ENCODE results near the gene TCEA3. TPM values are rescaled to one million over a fixed set of nuclear protein-coding genes. Genes with fewer than 3 reads are reported as not detected.
"Not testable (repeated sequence)": the region's sequence is repeated elsewhere in the genome, so short reads cannot be mapped to it uniquely, and the experiment has no call there.

The TCEA3 gene
- total RNA-seq, 1 experiment from 2014 or later, result 0.37 TPM

- TF ChIP-seq ARID4B (CRISPR knock-in tag; IDR thresholded peaks at IDR 0.05; ENCODE audit: borderline replicate concordance), result no peak
- TF ChIP-seq NR2C2 (CRISPR knock-in tag; IDR thresholded peaks at IDR 0.05), result no peak
- TF ChIP-seq MLX (CRISPR knock-in tag; IDR thresholded peaks at IDR 0.05), result no peak
- no peak for TF ChIP-seq EMX1 (CRISPR knock-in tag; IDR thresholded peaks at IDR 0.05)
- no peak for TF ChIP-seq ATF3 (CRISPR knock-in tag; conservative IDR thresholded peaks at IDR 0.05)
- no peak for TF ChIP-seq ATF6 (CRISPR knock-in tag; IDR thresholded peaks at IDR 0.05)
- TF ChIP-seq OVOL2 (CRISPR knock-in tag; IDR thresholded peaks at IDR 0.05; ENCODE audit: borderline replicate concordance), result no peak
- no peak for TF ChIP-seq FOXP4 (CRISPR knock-in tag; IDR thresholded peaks at IDR 0.05)
Observed at GRCh38 chr1:23380719-23381118, 43.8 kb downstream of the TCEA3 start (continued).

- H3K4me3 Mint-ChIP-seq; H3K27me3 Mint-ChIP-seq (ENCODE audit: low read depth); POLR2A ChIA-PET; CTCF ChIA-PET; DNase-seq (ENCODE audit: low spot score); H3K9me3 Mint-ChIP-seq; H3K27ac Mint-ChIP-seq; ATAC-seq; H3K36me3 Mint-ChIP-seq; H3K4me1 Mint-ChIP-seq: not testable (repeated sequence)
Observed at GRCh38 chr1:23380236-23380635, 44.3 kb downstream of the TCEA3 start.

GRCh38 chr1:23376890-23377811 lies 47.4 kb downstream of the TCEA3 start:
- ChIA-PET CTCF (interaction anchor here (0.6 kb wide), 1 partner anchor 283 kb away, joined by 3 read pairs; no protein-coding TSS in a partner anchor), POLR2A (no interaction called here)
- no peak overlapping the region for H3K27ac Mint-ChIP-seq
- peaks cover 16% of the 10 kb centered on the region for H3K4me1 Mint-ChIP-seq
- no peak for DNase-seq (ENCODE audit: low spot score)
- H3K27me3 Mint-ChIP-seq (ENCODE audit: low read depth), result no peaks in the 10 kb centered on the region; the same call in 1 of the 2 replicates
- no peak overlapping the region for H3K4me3 Mint-ChIP-seq
- no peaks in the 10 kb centered on the region for H3K9me3 Mint-ChIP-seq
- no peaks in the 10 kb centered on the region for H3K36me3 Mint-ChIP-seq
- no peak for TF ChIP-seq KAT7 (CRISPR knock-in tag; IDR thresholded peaks at IDR 0.05; ENCODE audit: borderline replicate concordance)
- no peak for TF ChIP-seq ATF3 (CRISPR knock-in tag; conservative IDR thresholded peaks at IDR 0.05)
- no peak for TF ChIP-seq MXD4 (CRISPR knock-in tag; IDR thresholded peaks at IDR 0.05; ENCODE audit: borderline replicate concordance)
- TF ChIP-seq NFYB (CRISPR knock-in tag; conservative IDR thresholded peaks at IDR 0.05; ENCODE audit: low read depth), result no peak
- no peak for TF ChIP-seq CTCF (IDR thresholded peaks at IDR 0.05)
- TF ChIP-seq CDX4 (CRISPR knock-in tag; IDR thresholded peaks at IDR 0.05; ENCODE audit: borderline replicate concordance), result no peak
- no peak for TF ChIP-seq MYBL2 (CRISPR knock-in tag; IDR thresholded peaks at IDR 0.05)
- no peak for TF ChIP-seq FOXP1 (CRISPR knock-in tag; IDR thresholded peaks at IDR 0.05; ENCODE audit: borderline replicate concordance)
- TF ChIP-seq ATF2 (CRISPR knock-in tag; IDR thresholded peaks at IDR 0.05; ENCODE audit: borderline replicate concordance, low read depth), result no peak
- no peak for ATAC-seq
